Measurements from ENCODE around the gene BCDIN3D. TPM values are rescaled to one million over a fixed set of nuclear protein-coding genes. Genes with fewer than 3 reads are reported as not detected.
"Not testable (repeated sequence)": the region's sequence is repeated elsewhere in the genome, so short reads cannot be mapped to it uniquely, and the experiment has no call there.

BCDIN3D gene
- total RNA-seq, 2 experiments from 2014 or later: 7.3 to 7.4 TPM

- Mint-ChIP-seq H3K36me3 (ENCODE audit: low read depth) (no peaks in the 10 kb centered on the region), H3K27ac (no peak overlapping the region), H3K4me3 (no peak overlapping the region), H3K27me3 (ENCODE audit: low read depth) (peaks cover 13% of the 10 kb centered on the region), H3K9me3 (ENCODE audit: insufficient read depth) (no peaks in the 10 kb centered on the region), H3K4me1 (ENCODE audit: low read depth) (no peaks in the 10 kb centered on the region)
- ChIA-PET POLR2A (no interaction called here), CTCF (interaction anchor here (0.8 kb wide), 1 partner anchor 16 kb away, joined by 3 read pairs; no protein-coding TSS in a partner anchor)
- DNase-seq (no peak), ATAC-seq (no peak)
Measured at GRCh38 chr12:49885118-49885517, 42.2 kb upstream of the BCDIN3D start.

- Mint-ChIP-seq H3K4me3 (no peak overlapping the region), H3K9me3 (ENCODE audit: insufficient read depth) (peaks cover 11% of the 10 kb centered on the region), H3K4me1 (ENCODE audit: low read depth) (no peaks in the 10 kb centered on the region), H3K27me3 (ENCODE audit: low read depth) (peaks cover 13% of the 10 kb centered on the region), H3K27ac (peak overlapping the region; percentile 23), H3K36me3 (ENCODE audit: low read depth) (no peaks in the 10 kb centered on the region)
- ATAC-seq (no peak), DNase-seq (no peak)
- CTCF ChIA-PET: interaction anchor here (1.4 kb wide), 1 partner anchor 106 kb away, joined by 3 read pairs; no protein-coding TSS in a partner anchor
- POLR2A ChIA-PET: no interaction called here
Measured at GRCh38 chr12:49882851-49883464, 40.1 kb upstream of the BCDIN3D start.

GRCh38 chr12:49882248-49882850 lies 39.4 kb upstream of the BCDIN3D start:
- POLR2A ChIA-PET: no interaction called here
- Mint-ChIP-seq H3K9me3 (ENCODE audit: insufficient read depth) (peaks cover 11% of the 10 kb centered on the region), H3K36me3 (ENCODE audit: low read depth) (no peaks in the 10 kb centered on the region), H3K4me1 (ENCODE audit: low read depth) (no peaks in the 10 kb centered on the region), H3K27ac (no peak overlapping the region), H3K4me3 (no peak overlapping the region), H3K27me3 (ENCODE audit: low read depth) (peaks cover 13% of the 10 kb centered on the region)
- DNase-seq (no peak), ATAC-seq (no peak)
- CTCF ChIA-PET: interaction anchor here (1.4 kb wide), 2 partner anchors 63 to 105 kb away, joined by 3 to 7 read pairs; no protein-coding TSS in a partner anchor

GRCh38 chr12:49881415-49882247 lies 38.7 kb upstream of the BCDIN3D start:
- no peak overlapping the region for H3K27ac Mint-ChIP-seq
- H3K4me1 Mint-ChIP-seq (ENCODE audit: low read depth): no peaks in the 10 kb centered on the region
- ChIA-PET POLR2A (no interaction called here), CTCF (interaction anchor here (1.4 kb wide), 1 partner anchor 64 kb away, joined by 7 read pairs; no protein-coding TSS in a partner anchor)
- ATAC-seq (no peak), DNase-seq (no peak)
- peaks cover 10% of the 10 kb centered on the region for H3K27me3 Mint-ChIP-seq (ENCODE audit: low read depth)
- H3K9me3 Mint-ChIP-seq (ENCODE audit: insufficient read depth): peaks cover 11% of the 10 kb centered on the region
- H3K4me3 Mint-ChIP-seq: no peak overlapping the region
- H3K36me3 Mint-ChIP-seq (ENCODE audit: low read depth): no peaks in the 10 kb centered on the region

- Mint-ChIP-seq H3K4me3 (no peak overlapping the region), H3K36me3 (ENCODE audit: low read depth) (no peaks in the 10 kb centered on the region), H3K4me1 (ENCODE audit: low read depth) (no peaks in the 10 kb centered on the region), H3K9me3 (ENCODE audit: insufficient read depth) (peaks cover 11% of the 10 kb centered on the region), H3K27ac (no peak overlapping the region), H3K27me3 (ENCODE audit: low read depth) (peaks cover 10% of the 10 kb centered on the region)
- ATAC-seq: no peak
- ChIA-PET CTCF (interaction anchor here (1.4 kb wide), 1 partner anchor 65 kb away, joined by 7 read pairs; no protein-coding TSS in a partner anchor), POLR2A (interaction anchor here (0.5 kb wide), 1 partner anchor 349 kb away, joined by 3 read pairs; no protein-coding TSS in a partner anchor)
- no peak for DNase-seq
Measured at GRCh38 chr12:49880756-49881414, 38.0 kb upstream of the BCDIN3D start.

- H3K4me1 Mint-ChIP-seq (ENCODE audit: low read depth); CTCF ChIA-PET; H3K36me3 Mint-ChIP-seq (ENCODE audit: low read depth); DNase-seq; H3K27ac Mint-ChIP-seq; H3K4me3 Mint-ChIP-seq; H3K27me3 Mint-ChIP-seq (ENCODE audit: low read depth); POLR2A ChIA-PET; ATAC-seq: not testable (repeated sequence)
- peaks cover 11% of the 10 kb centered on the region for H3K9me3 Mint-ChIP-seq (ENCODE audit: insufficient read depth)
Measured at GRCh38 chr12:49879065-49879464, 36.2 kb upstream of the BCDIN3D start.

- no peak overlapping the region for H3K27ac Mint-ChIP-seq
- H3K27me3 Mint-ChIP-seq (ENCODE audit: low read depth): peaks cover 4% of the 10 kb centered on the region
- ChIA-PET CTCF (no interaction called here), POLR2A (no interaction called here)
- H3K36me3 Mint-ChIP-seq (ENCODE audit: low read depth): no peaks in the 10 kb centered on the region
- ATAC-seq (no peak), DNase-seq (no peak)
- peaks cover 11% of the 10 kb centered on the region for H3K9me3 Mint-ChIP-seq (ENCODE audit: insufficient read depth)
- no peak overlapping the region for H3K4me3 Mint-ChIP-seq
- no peaks in the 10 kb centered on the region for H3K4me1 Mint-ChIP-seq (ENCODE audit: low read depth)
Measured at GRCh38 chr12:49878021-49878420, 35.1 kb upstream of the BCDIN3D start.

GRCh38 chr12:49877066-49877465 lies 34.2 kb upstream of the BCDIN3D start:
- Mint-ChIP-seq H3K4me3 (no peak overlapping the region), H3K36me3 (ENCODE audit: low read depth) (no peaks in the 10 kb centered on the region), H3K4me1 (ENCODE audit: low read depth) (no peaks in the 10 kb centered on the region), H3K27ac (no peak overlapping the region), H3K27me3 (ENCODE audit: low read depth) (peaks cover 4% of the 10 kb centered on the region), H3K9me3 (ENCODE audit: insufficient read depth) (peaks cover 11% of the 10 kb centered on the region)
- no peak for ATAC-seq
- POLR2A ChIA-PET: no interaction called here
- CTCF ChIA-PET: interaction anchor here (1.2 kb wide), 1 partner anchor 68 kb away, joined by 3 read pairs; no protein-coding TSS in a partner anchor
- no peak for DNase-seq

GRCh38 chr12:49876070-49876469 lies 33.2 kb upstream of the BCDIN3D start:
- Mint-ChIP-seq H3K9me3 (ENCODE audit: insufficient read depth) (peaks cover 11% of the 10 kb centered on the region), H3K4me1 (ENCODE audit: low read depth) (no peaks in the 10 kb centered on the region), H3K4me3 (no peak overlapping the region), H3K27me3 (ENCODE audit: low read depth) (peaks cover 4% of the 10 kb centered on the region), H3K27ac (no peak overlapping the region), H3K36me3 (ENCODE audit: low read depth) (no peaks in the 10 kb centered on the region)
- no peak for ATAC-seq
- ChIA-PET CTCF (interaction anchor here (1.2 kb wide), 1 partner anchor 69 kb away, joined by 3 read pairs; no protein-coding TSS in a partner anchor), POLR2A (no interaction called here)
- no peak for DNase-seq

- POLR2A ChIA-PET: no interaction called here
- Mint-ChIP-seq H3K27ac (no peak overlapping the region), H3K36me3 (ENCODE audit: low read depth) (no peaks in the 10 kb centered on the region), H3K9me3 (ENCODE audit: insufficient read depth) (peaks cover 11% of the 10 kb centered on the region), H3K4me1 (ENCODE audit: low read depth) (no peaks in the 10 kb centered on the region), H3K4me3 (no peak overlapping the region), H3K27me3 (ENCODE audit: low read depth) (peaks cover 4% of the 10 kb centered on the region)
- DNase-seq (no peak), ATAC-seq (no peak)
- CTCF ChIA-PET: no interaction called here
Measured at GRCh38 chr12:49875115-49875720, 32.3 kb upstream of the BCDIN3D start.

- H3K4me1 Mint-ChIP-seq (ENCODE audit: low read depth): no peaks in the 10 kb centered on the region
- CTCF ChIA-PET: no interaction called here
- DNase-seq (no peak), ATAC-seq (no peak)
- no peaks in the 10 kb centered on the region for H3K36me3 Mint-ChIP-seq (ENCODE audit: low read depth)
- peaks cover 4% of the 10 kb centered on the region for H3K27me3 Mint-ChIP-seq (ENCODE audit: low read depth)
- POLR2A ChIA-PET: no interaction called here
- no peak overlapping the region for H3K27ac Mint-ChIP-seq
- no peak overlapping the region for H3K4me3 Mint-ChIP-seq
- peaks cover 4% of the 10 kb centered on the region for H3K9me3 Mint-ChIP-seq (ENCODE audit: insufficient read depth)
Measured at GRCh38 chr12:49874142-49874897, 31.4 kb upstream of the BCDIN3D start.
